Naive thymus-derived CD8-positive, alpha-beta T cell (primary cell): ENCODE results near the gene DSC3. TPM values are rescaled to one million over a fixed set of nuclear protein-coding genes. Genes with fewer than 3 reads are reported as not detected.
"Not testable (repeated sequence)": the region's sequence is repeated elsewhere in the genome, so short reads cannot be mapped to it uniquely, and the experiment has no call there.

Experiments used
- ATAC-seq, 2 donors: fragments of 150-1000 bp; cut with Tn5 transposase in 1 of 2; sonication (Bioruptor Pico), chemical (Tn5 transposase) in 1 of 2; 1 replicate in 1 of 2; 2 replicates in 1 of 2; pipeline ENCODE4 v1.10.0; 2021; ENCODE audit warnings: mild to moderate bottlenecking in 2 of 2, moderate library complexity in 2 of 2
- POLR2A ChIA-PET: fragments of 350-600 bp; sonication (Branson Sonifier 250); formaldehyde crosslinking; loops from one replicate; lab custom pipeline; 2021; ENCODE audit warnings: antibody characterized with exemption; lab: Charles Lee
- DNase-seq, 10 donors: peaks; one replicate each; pipeline versions ENCODE4 v3.0.0 to v3.0.0-alpha.2; 2020 to 2022
- H3K27ac Mint-ChIP-seq, 10 donors: one replicate each; pipeline ENCODE4 v1.8.0; 2020 to 2022; ENCODE audit warnings: mild to moderate bottlenecking in 10 of 10, mixed read lengths in 10 of 10, moderate library complexity in 4 of 10, inconsistent platforms in 1 of 10
- H3K27me3 Mint-ChIP-seq, 5 donors: one replicate each; pipeline ENCODE4 v1.8.0; 2021 to 2022; ENCODE audit warnings: mixed read lengths in 5 of 5
- H3K36me3 Mint-ChIP-seq, 3 donors: one replicate each; pipeline ENCODE4 v1.8.0; 2020 to 2022; ENCODE audit warnings: mixed read lengths in 3 of 3, mild to moderate bottlenecking in 2 of 3, inconsistent platforms in 1 of 3
- H3K4me1 Mint-ChIP-seq, 4 donors: one replicate each; pipeline ENCODE4 v1.8.0; 2021 to 2022; ENCODE audit warnings: mixed read lengths in 4 of 4
- H3K4me3 Mint-ChIP-seq, 10 donors: one replicate each; pipeline ENCODE4 v1.8.0; 2020 to 2022; ENCODE audit warnings: mild to moderate bottlenecking in 10 of 10, mixed read lengths in 10 of 10, moderate library complexity in 6 of 10, inconsistent platforms in 1 of 10
- H3K9me3 Mint-ChIP-seq, 9 donors: one replicate each; pipeline ENCODE4 v1.8.0; 2020 to 2022; ENCODE audit warnings: mixed read lengths in 9 of 9, mild to moderate bottlenecking in 3 of 9, inconsistent platforms in 1 of 9, moderate library complexity in 1 of 9
- polyA plus RNA-seq, 3 donors: library from polyadenylated mRNA; unstranded; fragments of 300-500 nt; fragmentation: Illumina TruSeq; gene quantifications; one replicate each; pipeline ENCODE4 v1.2.3, GENCODE V29; 2021
- total RNA-seq, 8 experiments: library from RNA in 2 of 8; stranded (reverse) in 2 of 8; gene quantifications; one replicate each; pipeline ENCODE4 v1.2.3 and lab custom pipeline; 2021 to 2026

Gene DSC3
- total and polyA plus RNA-seq, 5 experiments from 2014 or later, result not detected

GRCh38 chr18:31037686-31038085 is 4.9 kb downstream of the DSC3 start:
- peaks cover 4 to 12% (median 5%) of the 10 kb centered on the region in 4 donors for H3K4me1 Mint-ChIP-seq
- ATAC-seq, H3K27ac Mint-ChIP-seq: not testable (repeated sequence)

GRCh38 chr18:31034541-31034940 is 8.0 kb downstream of the DSC3 start:
- Mint-ChIP-seq H3K4me1 (no peaks in the 10 kb centered on the region), H3K4me3 (no peak overlapping the region), H3K9me3 (peaks cover 0 to 2% (median 0%) of the 10 kb centered on the region in 9 donors), H3K27me3 (peaks cover 3 to 11% (median 5%) of the 10 kb centered on the region in 5 donors), H3K36me3 (no peaks in the 10 kb centered on the region), H3K27ac (no peak overlapping the region)
- DNase-seq (no peak), ATAC-seq (no peak)
- POLR2A ChIA-PET, result no interaction called here

More at GRCh38 chr18:31037686-31038085, 4.9 kb downstream of the DSC3 start:
- H3K4me3 Mint-ChIP-seq, DNase-seq, POLR2A ChIA-PET, H3K36me3 Mint-ChIP-seq: not testable (repeated sequence)
- peaks cover 0 to 14% (median 1%) of the 10 kb centered on the region in 9 donors for H3K9me3 Mint-ChIP-seq
- H3K27me3 Mint-ChIP-seq, result peaks cover 12 to 36% (median 24%) of the 10 kb centered on the region in 5 donors

GRCh38 chr18:31030574-31031278 is 11.8 kb downstream of the DSC3 start:
- peaks cover 0 to 2% (median 0%) of the 10 kb centered on the region in 9 donors for H3K9me3 Mint-ChIP-seq
- no peaks in the 10 kb centered on the region for H3K36me3 Mint-ChIP-seq
- peaks cover 0 to 5% (median 0%) of the 10 kb centered on the region in 5 donors for H3K27me3 Mint-ChIP-seq
- ATAC-seq (no peak), DNase-seq (no peak)
- POLR2A ChIA-PET, result no interaction called here
- no peak overlapping the region for H3K4me3 Mint-ChIP-seq
- no peak overlapping the region for H3K27ac Mint-ChIP-seq
- H3K4me1 Mint-ChIP-seq, result no peaks in the 10 kb centered on the region

GRCh38 chr18:31015715-31016434 is 26.7 kb downstream of the DSC3 start:
- POLR2A ChIA-PET, result no interaction called here
- no peak for DNase-seq
- peaks cover 0 to 10% (median 2%) of the 10 kb centered on the region in 9 donors for H3K9me3 Mint-ChIP-seq

GRCh38 chr18:31011455-31011854 is 31.1 kb downstream of the DSC3 start:
- H3K27me3 Mint-ChIP-seq, H3K4me1 Mint-ChIP-seq, H3K27ac Mint-ChIP-seq, H3K9me3 Mint-ChIP-seq, H3K4me3 Mint-ChIP-seq, DNase-seq, POLR2A ChIA-PET, H3K36me3 Mint-ChIP-seq, ATAC-seq: not testable (repeated sequence)

More at GRCh38 chr18:31015715-31016434, 26.7 kb downstream of the DSC3 start:
- peak overlapping the region in 1 of 10 donors; percentile 68 for H3K27ac Mint-ChIP-seq
- peaks cover 0 to 3% (median 0%) of the 10 kb centered on the region in 5 donors for H3K27me3 Mint-ChIP-seq
- no peak overlapping the region for H3K4me3 Mint-ChIP-seq
- ATAC-seq, result no peak
- no peaks in the 10 kb centered on the region for H3K4me1 Mint-ChIP-seq
- no peaks in the 10 kb centered on the region for H3K36me3 Mint-ChIP-seq

- peaks cover 0 to 2% (median 0%) of the 10 kb centered on the region in 9 donors for H3K9me3 Mint-ChIP-seq
- no peaks in the 10 kb centered on the region for H3K4me1 Mint-ChIP-seq
- no peaks in the 10 kb centered on the region for H3K27me3 Mint-ChIP-seq
- no peak overlapping the region for H3K27ac Mint-ChIP-seq
- no peaks in the 10 kb centered on the region for H3K36me3 Mint-ChIP-seq
- POLR2A ChIA-PET, result no interaction called here
- DNase-seq (no peak), ATAC-seq (no peak)
- no peak overlapping the region for H3K4me3 Mint-ChIP-seq
Observed at GRCh38 chr18:31010601-31011000, 31.9 kb downstream of the DSC3 start.

- no peak for ATAC-seq
- Mint-ChIP-seq H3K4me3 (no peak overlapping the region), H3K4me1 (no peaks in the 10 kb centered on the region), H3K27ac (no peak overlapping the region), H3K36me3 (no peaks in the 10 kb centered on the region), H3K9me3 (peaks cover 0 to 4% (median 0%) of the 10 kb centered on the region in 9 donors), H3K27me3 (peaks cover 0 to 16% (median 0%) of the 10 kb centered on the region in 5 donors)
- no peak for DNase-seq
- POLR2A ChIA-PET, result no interaction called here
Observed at GRCh38 chr18:30999887-31000628, 42.5 kb downstream of the DSC3 start.

- H3K9me3 Mint-ChIP-seq, result peaks cover 0 to 4% (median 0%) of the 10 kb centered on the region in 9 donors
- H3K4me1 Mint-ChIP-seq, result no peaks in the 10 kb centered on the region
- no peaks in the 10 kb centered on the region for H3K36me3 Mint-ChIP-seq
- POLR2A ChIA-PET, result no interaction called here
- H3K27me3 Mint-ChIP-seq, result peaks cover 0 to 19% (median 0%) of the 10 kb centered on the region in 5 donors
- H3K27ac Mint-ChIP-seq, result no peak overlapping the region
- ATAC-seq, result no peak
- no peak for DNase-seq
- H3K4me3 Mint-ChIP-seq, result no peak overlapping the region
Observed at GRCh38 chr18:30999186-30999585, 43.4 kb downstream of the DSC3 start.

- ATAC-seq (no peak), DNase-seq (no peak)
- Mint-ChIP-seq H3K27me3 (peaks cover 0 to 14% (median 0%) of the 10 kb centered on the region in 5 donors), H3K4me1 (no peaks in the 10 kb centered on the region), H3K9me3 (peaks cover 0 to 4% (median 0%) of the 10 kb centered on the region in 9 donors), H3K36me3 (no peaks in the 10 kb centered on the region), H3K27ac (no peak overlapping the region), H3K4me3 (no peak overlapping the region)
- POLR2A ChIA-PET, result no interaction called here
Observed at GRCh38 chr18:30997223-30997622, 45.3 kb downstream of the DSC3 start.

GRCh38 chr18:30992231-30992630 is 50.3 kb downstream of the DSC3 start:
- Mint-ChIP-seq H3K27ac (no peak overlapping the region), H3K36me3 (no peaks in the 10 kb centered on the region), H3K9me3 (peaks cover 0 to 3% (median 0%) of the 10 kb centered on the region in 9 donors), H3K4me3 (no peak overlapping the region), H3K27me3 (peaks cover 0 to 6% (median 0%) of the 10 kb centered on the region in 5 donors), H3K4me1 (no peaks in the 10 kb centered on the region)
- POLR2A ChIA-PET, result no interaction called here
- ATAC-seq, result no peak
- no peak for DNase-seq

- Mint-ChIP-seq H3K36me3 (no peaks in the 10 kb centered on the region), H3K4me1 (no peaks in the 10 kb centered on the region), H3K9me3 (peaks cover 0 to 3% (median 0%) of the 10 kb centered on the region in 9 donors), H3K27ac (no peak overlapping the region), H3K27me3 (peaks cover 0 to 6% (median 0%) of the 10 kb centered on the region in 5 donors), H3K4me3 (no peak overlapping the region)
- ATAC-seq (no peak), DNase-seq (no peak)
- POLR2A ChIA-PET, result no interaction called here
Observed at GRCh38 chr18:30991397-30991796, 51.1 kb downstream of the DSC3 start.

- POLR2A ChIA-PET, result no interaction called here
- DNase-seq (no peak), ATAC-seq (no peak)
- Mint-ChIP-seq H3K4me1 (peaks cover 0 to 6% (median under 1%) of the 10 kb centered on the region in 4 donors), H3K36me3 (no peaks in the 10 kb centered on the region), H3K4me3 (no peak overlapping the region), H3K9me3 (peaks cover 0 to 11% (median 0%) of the 10 kb centered on the region in 9 donors), H3K27me3 (no peaks in the 10 kb centered on the region), H3K27ac (no peak overlapping the region)
Observed at GRCh38 chr18:30989141-30989540, 53.4 kb downstream of the DSC3 start.
